ENCODE results near the gene SCN5A.

SCN5A gene

GRCh38 chr3:38578551-38578950 is 70.9 kb downstream of the SCN5A start:
- no peak overlapping the region for H2BK5ac ChIP-seq (ENCODE audit: low read length)
- no peak overlapping the region for H3K4ac ChIP-seq (ENCODE audit: low read depth, low read length)
- H3K79me1 ChIP-seq (ENCODE audit: low read length) = no peaks in the 10 kb centered on the region
- H3K56ac ChIP-seq (ENCODE audit: low read length) = no peak overlapping the region
- no peak overlapping the region for H3K4me3 ChIP-seq (ENCODE audit: low read length)
- H3K36me3 ChIP-seq (ENCODE audit: control insufficient read depth, insufficient read depth, low read length) = no peaks in the 10 kb centered on the region
- no peaks in the 10 kb centered on the region for H3K27me3 ChIP-seq (ENCODE audit: insufficient read depth, low read length, poor library complexity)
- no peaks in the 10 kb centered on the region for H3K79me2 ChIP-seq (ENCODE audit: control insufficient read depth, insufficient read depth, low read length)
- no peak overlapping the region for H2BK15ac ChIP-seq (replicated peaks; ENCODE audit: low read depth)
- no CpG with 5 or more reads among the region's 9 CpGs for WGBS (ENCODE audit: extremely low coverage, insufficient coverage, low lambda C conversion rate)
- no peak overlapping the region for H3K23ac ChIP-seq (ENCODE audit: low read length)
- H3K4me1 ChIP-seq (ENCODE audit: control insufficient read depth, low read depth, low read length) = no peaks in the 10 kb centered on the region
- H3K18ac ChIP-seq (ENCODE audit: low read length) = no peak overlapping the region
- H4K5ac ChIP-seq (ENCODE audit: low read length) = no peak overlapping the region
- no peak overlapping the region for H3K4me2 ChIP-seq (ENCODE audit: low read length)
- no peak for DNase-seq
- no peak overlapping the region for H2AK5ac ChIP-seq (ENCODE audit: low read length)
- H3K27ac ChIP-seq (ENCODE audit: low read depth, low read length) = no peak overlapping the region
- no peak overlapping the region for H4K8ac ChIP-seq (ENCODE audit: low read depth, low read length)
- no peak overlapping the region for H2BK120ac ChIP-seq (ENCODE audit: low read depth, low read length)
- no peak overlapping the region for H3K9ac ChIP-seq (ENCODE audit: low read length)

DNA sequence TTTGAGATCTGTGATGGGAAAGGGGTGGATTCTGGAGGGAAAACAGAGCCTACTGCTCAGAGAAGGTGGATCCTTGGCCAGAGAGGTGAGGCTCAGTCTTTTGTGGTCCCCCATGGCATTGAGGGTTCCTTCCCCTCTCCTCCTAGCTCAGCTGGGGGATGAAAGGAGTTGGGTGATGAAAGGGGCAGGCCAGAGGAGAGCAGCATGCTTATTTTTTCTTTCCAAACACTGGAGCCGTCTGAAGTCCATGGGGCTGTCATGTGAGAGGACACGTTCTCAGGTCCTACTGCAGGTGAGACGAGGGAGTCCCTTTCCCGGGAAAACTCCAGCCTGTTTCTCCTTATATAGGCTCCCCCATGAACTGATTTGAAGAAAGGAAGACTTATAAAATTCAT is 71.4 kb downstream of the SCN5A start:
- Histone ChIP-seq H2BK5ac (ENCODE audit: low read length) (no peak overlapping the region), H3K4me2 (ENCODE audit: low read length) (no peak overlapping the region), H3K4me1 (ENCODE audit: control insufficient read depth, low read depth, low read length) (no peaks in the 10 kb centered on the region), H3K27ac (ENCODE audit: low read depth, low read length) (no peak overlapping the region), H2AK5ac (ENCODE audit: low read length) (no peak overlapping the region), H4K8ac (ENCODE audit: low read depth, low read length) (no peak overlapping the region), H2BK15ac (replicated peaks; ENCODE audit: low read depth) (no peak overlapping the region), H3K4ac (ENCODE audit: low read depth, low read length) (no peak overlapping the region), H4K5ac (ENCODE audit: low read length) (no peak overlapping the region), H3K27me3 (ENCODE audit: insufficient read depth, low read length, poor library complexity) (no peaks in the 10 kb centered on the region), H3K56ac (ENCODE audit: low read length) (no peak overlapping the region), H3K18ac (ENCODE audit: low read length) (no peak overlapping the region), H3K4me3 (ENCODE audit: low read length) (no peak overlapping the region), H3K79me2 (ENCODE audit: control insufficient read depth, insufficient read depth, low read length) (no peaks in the 10 kb centered on the region), H3K36me3 (ENCODE audit: control insufficient read depth, insufficient read depth, low read length) (no peaks in the 10 kb centered on the region), H3K9ac (ENCODE audit: low read length) (no peak overlapping the region), H3K79me1 (ENCODE audit: low read length) (no peaks in the 10 kb centered on the region), H2BK120ac (ENCODE audit: low read depth, low read length) (no peak overlapping the region), H3K23ac (ENCODE audit: low read length) (no peak overlapping the region)
- no CpG with 5 or more reads among the region's 4 CpGs for WGBS (ENCODE audit: extremely low coverage, insufficient coverage, low lambda C conversion rate)
- no peak for DNase-seq

DNA sequence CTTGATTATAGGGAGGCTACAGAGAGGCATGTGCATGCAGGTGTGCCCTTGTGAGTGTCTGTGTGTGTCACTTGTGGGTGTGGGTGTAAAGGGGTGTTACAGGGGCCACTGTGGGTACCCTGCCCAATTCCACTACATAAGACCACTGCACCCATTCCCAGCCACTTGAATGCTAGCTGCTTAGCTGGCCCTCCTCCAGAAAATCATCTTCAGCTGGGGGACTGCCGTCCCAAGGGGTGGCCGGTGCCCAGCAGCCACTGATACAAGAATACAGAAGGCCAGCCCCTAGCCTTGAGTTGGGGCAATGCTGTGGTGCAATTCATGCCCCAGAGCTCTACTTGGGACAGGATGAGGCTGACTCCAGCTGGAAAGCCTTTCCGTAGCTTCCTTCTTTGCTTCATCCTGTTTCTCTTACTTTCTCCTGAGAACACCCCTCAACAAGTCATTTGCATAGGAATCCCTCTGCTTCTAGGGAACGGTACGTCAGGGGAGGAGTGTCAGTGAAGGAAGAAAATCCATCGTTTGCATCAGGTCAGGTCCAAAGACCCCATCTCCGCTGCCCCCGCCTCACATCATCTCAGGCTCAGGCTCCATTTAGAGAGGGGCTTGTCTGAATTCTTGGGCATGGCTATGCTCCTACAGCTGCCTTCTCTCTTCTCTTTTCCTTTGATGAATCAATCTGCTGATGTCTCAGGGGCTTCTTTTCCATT is 72.0 kb downstream of the SCN5A start:
- H3K4me3 ChIP-seq (ENCODE audit: low read length) = no peak overlapping the region
- no peak overlapping the region for H2BK5ac ChIP-seq (ENCODE audit: low read length)
- H3K27ac ChIP-seq (ENCODE audit: low read depth, low read length) = no peak overlapping the region
- no peak overlapping the region for H3K18ac ChIP-seq (ENCODE audit: low read length)
- no peaks in the 10 kb centered on the region for H3K36me3 ChIP-seq (ENCODE audit: control insufficient read depth, insufficient read depth, low read length)
- no peak overlapping the region for H3K4ac ChIP-seq (ENCODE audit: low read depth, low read length)
- H3K56ac ChIP-seq (ENCODE audit: low read length) = no peak overlapping the region
- no peaks in the 10 kb centered on the region for H3K4me1 ChIP-seq (ENCODE audit: control insufficient read depth, low read depth, low read length)
- no peak overlapping the region for H2BK120ac ChIP-seq (ENCODE audit: low read depth, low read length)
- H2AK5ac ChIP-seq (ENCODE audit: low read length) = no peak overlapping the region
- WGBS (ENCODE audit: extremely low coverage, insufficient coverage, low lambda C conversion rate) = no CpG with 5 or more reads among the region's 8 CpGs
- no peak overlapping the region for H4K8ac ChIP-seq (ENCODE audit: low read depth, low read length)
- H3K79me2 ChIP-seq (ENCODE audit: control insufficient read depth, insufficient read depth, low read length) = no peaks in the 10 kb centered on the region
- DNase-seq = no peak
- H3K4me2 ChIP-seq (ENCODE audit: low read length) = no peak overlapping the region
- no peak overlapping the region for H4K5ac ChIP-seq (ENCODE audit: low read length)
- H3K23ac ChIP-seq (ENCODE audit: low read length) = no peak overlapping the region
- no peaks in the 10 kb centered on the region for H3K27me3 ChIP-seq (ENCODE audit: insufficient read depth, low read length, poor library complexity)
- H2BK15ac ChIP-seq (replicated peaks; ENCODE audit: low read depth) = no peak overlapping the region
- no peak overlapping the region for H3K9ac ChIP-seq (ENCODE audit: low read length)
- no peaks in the 10 kb centered on the region for H3K79me1 ChIP-seq (ENCODE audit: low read length)

- Histone ChIP-seq H3K9ac (ENCODE audit: low read length) (no peak overlapping the region), H3K79me1 (ENCODE audit: low read length) (no peaks in the 10 kb centered on the region), H2AK5ac (ENCODE audit: low read length) (no peak overlapping the region), H3K27me3 (ENCODE audit: insufficient read depth, low read length, poor library complexity) (no peaks in the 10 kb centered on the region), H4K5ac (ENCODE audit: low read length) (no peak overlapping the region), H3K4me3 (ENCODE audit: low read length) (no peak overlapping the region), H2BK120ac (ENCODE audit: low read depth, low read length) (no peak overlapping the region), H2BK15ac (replicated peaks; ENCODE audit: low read depth) (no peak overlapping the region), H3K4ac (ENCODE audit: low read depth, low read length) (no peak overlapping the region), H3K79me2 (ENCODE audit: control insufficient read depth, insufficient read depth, low read length) (no peaks in the 10 kb centered on the region), H3K18ac (ENCODE audit: low read length) (no peak overlapping the region), H2BK5ac (ENCODE audit: low read length) (no peak overlapping the region), H3K56ac (ENCODE audit: low read length) (no peak overlapping the region), H3K23ac (ENCODE audit: low read length) (no peak overlapping the region), H3K4me2 (ENCODE audit: low read length) (no peak overlapping the region), H3K4me1 (ENCODE audit: control insufficient read depth, low read depth, low read length) (no peaks in the 10 kb centered on the region), H3K27ac (ENCODE audit: low read depth, low read length) (no peak overlapping the region), H3K36me3 (ENCODE audit: control insufficient read depth, insufficient read depth, low read length) (no peaks in the 10 kb centered on the region), H4K8ac (ENCODE audit: low read depth, low read length) (no peak overlapping the region)
- WGBS (ENCODE audit: extremely low coverage, insufficient coverage, low lambda C conversion rate) = no CpG with 5 or more reads among the region's 16 CpGs
- DNase-seq = no peak
Observed at GRCh38 chr3:38576526-38577370, 72.7 kb downstream of the SCN5A start.

GRCh38 chr3:38576131-38576525 is 73.4 kb downstream of the SCN5A start:
- H3K27me3 ChIP-seq (ENCODE audit: insufficient read depth, low read length, poor library complexity) = no peaks in the 10 kb centered on the region
- DNase-seq = no peak
- no peak overlapping the region for H2AK5ac ChIP-seq (ENCODE audit: low read length)
- no peak overlapping the region for H3K18ac ChIP-seq (ENCODE audit: low read length)
- no peak overlapping the region for H3K9ac ChIP-seq (ENCODE audit: low read length)
- WGBS (ENCODE audit: extremely low coverage, insufficient coverage, low lambda C conversion rate) = no CpG with 5 or more reads among the region's 5 CpGs
- H3K36me3 ChIP-seq (ENCODE audit: control insufficient read depth, insufficient read depth, low read length) = no peaks in the 10 kb centered on the region
- no peaks in the 10 kb centered on the region for H3K79me1 ChIP-seq (ENCODE audit: low read length)
- H2BK15ac ChIP-seq (replicated peaks; ENCODE audit: low read depth) = no peak overlapping the region
- no peaks in the 10 kb centered on the region for H3K79me2 ChIP-seq (ENCODE audit: control insufficient read depth, insufficient read depth, low read length)
- no peak overlapping the region for H2BK120ac ChIP-seq (ENCODE audit: low read depth, low read length)
- H3K27ac ChIP-seq (ENCODE audit: low read depth, low read length) = no peak overlapping the region
- H3K56ac ChIP-seq (ENCODE audit: low read length) = no peak overlapping the region
- no peak overlapping the region for H3K23ac ChIP-seq (ENCODE audit: low read length)
- no peak overlapping the region for H3K4me2 ChIP-seq (ENCODE audit: low read length)
- H2BK5ac ChIP-seq (ENCODE audit: low read length) = no peak overlapping the region
- no peak overlapping the region for H4K8ac ChIP-seq (ENCODE audit: low read depth, low read length)
- no peak overlapping the region for H3K4me3 ChIP-seq (ENCODE audit: low read length)
- H3K4me1 ChIP-seq (ENCODE audit: control insufficient read depth, low read depth, low read length) = no peaks in the 10 kb centered on the region
- no peak overlapping the region for H3K4ac ChIP-seq (ENCODE audit: low read depth, low read length)
- H4K5ac ChIP-seq (ENCODE audit: low read length) = no peak overlapping the region
